Trophoblast cell (in vitro differentiated cells and primary cell): Measurements from ENCODE around the gene ABHD1. TPM values are rescaled to one million over a fixed set of nuclear protein-coding genes. Genes with fewer than 3 reads are reported as not detected.
"Not testable (repeated sequence)": the region's sequence is repeated elsewhere in the genome, so short reads cannot be mapped to it uniquely, and the experiment has no call there.

Experiments
- DNase-seq, 2 donors: peaks; one replicate each; pipeline ENCODE4 v3.0.0-alpha.2; 2016
- H2AFZ ChIP-seq: 2 replicates; pipeline ENCODE4 v1.6.1; 2013; ENCODE audit warnings: low read length, moderate library complexity, mild to moderate bottlenecking; ENCODE audit not compliant: insufficient read depth, poor library complexity
- H2AK5ac ChIP-seq: 2 replicates; pipeline ENCODE4 v1.6.1; 2013; ENCODE audit warnings: mild to moderate bottlenecking, low read length
- H2BK120ac ChIP-seq: 2 replicates; pipeline ENCODE4 v1.6.1; 2013; ENCODE audit warnings: low read length, mild to moderate bottlenecking, moderate library complexity; ENCODE audit not compliant: insufficient read depth, poor library complexity
- H2BK12ac ChIP-seq: 2 replicates; pipeline ENCODE4 v1.6.1; 2013; ENCODE audit warnings: mild to moderate bottlenecking, low read length, moderate library complexity
- H2BK5ac ChIP-seq: 2 replicates; pipeline ENCODE4 v1.6.1; 2013; ENCODE audit warnings: low read length, low read depth, moderate library complexity, mild to moderate bottlenecking; ENCODE audit not compliant: poor library complexity
- H3K14ac ChIP-seq: 2 replicates; pipeline ENCODE4 v1.6.1; 2013; ENCODE audit warnings: mild to moderate bottlenecking, low read length
- H3K18ac ChIP-seq: 2 replicates; pipeline ENCODE4 v1.6.1; 2013; ENCODE audit warnings: mild to moderate bottlenecking, low read length
- H3K23ac ChIP-seq: 2 replicates; pipeline ENCODE4 v1.6.1; 2013; ENCODE audit warnings: low read length
- H3K27ac ChIP-seq: 2 replicates; pipeline ENCODE4 v1.5.1; 2013; ENCODE audit warnings: low read depth, mild to moderate bottlenecking, inconsistent platforms, low read length, moderate library complexity
- H3K27me3 ChIP-seq: 2 replicates; pipeline ENCODE4 v1.6.1; 2013; ENCODE audit warnings: inconsistent platforms, mild to moderate bottlenecking, low read length, moderate library complexity; ENCODE audit not compliant: insufficient read depth
- H3K36me3 ChIP-seq, 2 experiments: 1 replicate in 1 of 2; 2 replicates in 1 of 2; pipeline ENCODE4 v1.6.1; 2013; ENCODE audit warnings: low read length in 2 of 2, mild to moderate bottlenecking in 2 of 2, moderate library complexity in 1 of 2; ENCODE audit not compliant: insufficient read depth in 2 of 2, control insufficient read depth in 1 of 2
- H3K4ac ChIP-seq: 2 replicates; pipeline ENCODE4 v1.6.1; 2013; ENCODE audit warnings: low read depth, mild to moderate bottlenecking, low read length, moderate library complexity
- H3K4me1 ChIP-seq, 2 experiments: 1 replicate in 1 of 2; 2 replicates in 1 of 2; pipeline ENCODE4 v1.6.1; 2013; ENCODE audit warnings: low read length in 2 of 2, mild to moderate bottlenecking in 2 of 2, moderate library complexity in 1 of 2; ENCODE audit not compliant: insufficient read depth in 2 of 2, control insufficient read depth in 1 of 2
- H3K4me2 ChIP-seq: 2 replicates; pipeline ENCODE4 v1.6.1; 2013; ENCODE audit warnings: inconsistent platforms, mild to moderate bottlenecking, low read length, moderate library complexity
- H3K4me3 ChIP-seq: 2 replicates; pipeline ENCODE4 v1.5.1; 2013; ENCODE audit warnings: mild to moderate bottlenecking, low read depth, low read length, inconsistent platforms
- H3K79me1 ChIP-seq: one replicate; pipeline ENCODE4 v1.6.1; 2013; ENCODE audit warnings: low read length
- H3K79me2 ChIP-seq: 2 replicates; pipeline ENCODE4 v1.6.1; 2013; ENCODE audit warnings: low read length, mild to moderate bottlenecking; ENCODE audit not compliant: control insufficient read depth, insufficient read depth, poor library complexity
- H3K9ac ChIP-seq: 2 replicates; pipeline ENCODE4 v1.6.1; 2013; ENCODE audit warnings: mild to moderate bottlenecking, low read length
- H3K9me3 ChIP-seq: 2 replicates; pipeline ENCODE4 v1.6.1; 2013; ENCODE audit warnings: low read depth, mild to moderate bottlenecking, control low read depth, inconsistent platforms, low read length; ENCODE audit not compliant: insufficient read depth
- H4K12ac ChIP-seq: 2 replicates; pipeline ENCODE4 v1.6.1; 2013; ENCODE audit warnings: low read depth, mild to moderate bottlenecking, low read length, moderate library complexity
- H4K8ac ChIP-seq: 2 replicates; pipeline ENCODE4 v1.6.1; 2013; ENCODE audit warnings: low read depth, mild to moderate bottlenecking, low read length, moderate library complexity
- H4K91ac ChIP-seq: one replicate; pipeline ENCODE4 v1.6.1; 2013; ENCODE audit warnings: low read depth, mild to moderate bottlenecking, low read length, moderate library complexity
- WGBS: extraction: QIAGEN DNeasy Blood & Tissue Kit; methylation state at CpG from one replicate; pipeline ENCODE4 v1.1.7; 2013; ENCODE audit warnings: missing lambda C conversion rate; ENCODE audit not compliant: insufficient read length, insufficient coverage; ENCODE audit errors: extremely low coverage; 5-methylcytosine and 5-hydroxymethylcytosine counted together
- polyA plus RNA-seq: library from polyadenylated mRNA; stranded (reverse); fragments of 200-250 nt; gene quantifications from 2 replicates; pipeline ENCODE4 v1.2.3, GENCODE V29; 2013

ABHD1 gene
- polyA plus RNA-seq = 0.01 TPM in 1 of 2 replicates, not detected in the other

- WGBS = no CpG with 5 or more reads among the region's 47 CpGs
- Histone ChIP-seq H3K79me1 (no peaks in the 10 kb centered on the region), H3K4me3 (peak within 1 kb of the TSS; percentile 66), H3K9me3 (peaks cover 6% of the 10 kb centered on the region), H2AFZ (peak within 1 kb of the TSS; percentile 2), H2AK5ac (no peak within 1 kb of the TSS), H3K18ac (no peak within 1 kb of the TSS), H4K91ac (no peak within 1 kb of the TSS), H4K12ac (no peak within 1 kb of the TSS), H2BK12ac (no peak within 1 kb of the TSS), H2BK120ac (no peak within 1 kb of the TSS), H3K23ac (no peak within 1 kb of the TSS), H3K4ac (no peak within 1 kb of the TSS), H3K27ac (no peak within 1 kb of the TSS), H3K4me1 (peaks cover 5 to 12% of the 10 kb centered on the region in 2 experiments), H3K79me2 (no peaks in the 10 kb centered on the region), H3K14ac (no peak within 1 kb of the TSS), H3K4me2 (peak within 1 kb of the TSS; percentile 78), H2BK5ac (no peak within 1 kb of the TSS), H3K9ac (no peak within 1 kb of the TSS), H3K27me3 (peaks cover 37% of the 10 kb centered on the region), H3K36me3 (no peaks in the 10 kb centered on the region), H4K8ac (peak within 1 kb of the TSS; percentile 23)
- DNase-seq = peak; percentile 24 to 48
These were observed at the start of gene ABHD1 for GRCh38 chr2:27123302-27124150. Gene ABHD1, plus strand, starts transcription at chr2:27123815. Its CDS starts 134 bp downstream, at chr2:27123949.

- H3K27ac ChIP-seq = no peak overlapping the region
- H3K4me3 ChIP-seq = no peak overlapping the region
- peaks cover 6 to 14% of the 10 kb centered on the region in 2 experiments for H3K4me1 ChIP-seq
- no peak overlapping the region for H4K8ac ChIP-seq
- no peak for DNase-seq
- H3K79me1 ChIP-seq = peaks cover 19% of the 10 kb centered on the region
- no peaks in the 10 kb centered on the region for H3K9me3 ChIP-seq
- H3K14ac ChIP-seq = no peak overlapping the region
- H2AFZ ChIP-seq = no peak overlapping the region
- H2BK5ac ChIP-seq = no peak overlapping the region
- H3K4ac ChIP-seq = no peak overlapping the region
- H4K91ac ChIP-seq = no peak overlapping the region
- H2BK120ac ChIP-seq = no peak overlapping the region
- H3K18ac ChIP-seq = no peak overlapping the region
- no peak overlapping the region for H3K9ac ChIP-seq
- no peak overlapping the region for H3K4me2 ChIP-seq
- no peak overlapping the region for H4K12ac ChIP-seq
- no peak overlapping the region for H2AK5ac ChIP-seq
- H2BK12ac ChIP-seq = no peak overlapping the region
- peaks cover 19% of the 10 kb centered on the region for H3K79me2 ChIP-seq
- peaks cover 3% of the 10 kb centered on the region in 2 experiments for H3K36me3 ChIP-seq
- no peaks in the 10 kb centered on the region for H3K27me3 ChIP-seq
- H3K23ac ChIP-seq = no peak overlapping the region
- WGBS = no CpG with 5 or more reads among the region's 4 CpGs
These were observed 48.7 kb upstream of the ABHD1 start for GRCh38 chr2:27074738-27075565.

- not testable (repeated sequence) for DNase-seq, H4K91ac ChIP-seq, H2BK5ac ChIP-seq, H3K9me3 ChIP-seq, H3K4me2 ChIP-seq, H4K12ac ChIP-seq, H3K27ac ChIP-seq, H2AK5ac ChIP-seq, H3K4me3 ChIP-seq, H2BK120ac ChIP-seq, H3K14ac ChIP-seq, H3K4ac ChIP-seq, H3K9ac ChIP-seq, H3K27me3 ChIP-seq, H3K18ac ChIP-seq, H2BK12ac ChIP-seq, H3K23ac ChIP-seq, H2AFZ ChIP-seq, H4K8ac ChIP-seq, H3K36me3 ChIP-seq
- WGBS = no CpG with 5 or more reads among the region's 6 CpGs
- Histone ChIP-seq H3K79me1 (peaks cover 19% of the 10 kb centered on the region), H3K4me1 (peaks cover 6 to 10% of the 10 kb centered on the region in 2 experiments), H3K79me2 (peaks cover 15% of the 10 kb centered on the region)
These were observed 48.1 kb upstream of the ABHD1 start for GRCh38 chr2:27075566-27075871.

GRCh38 chr2:27076323-27076722, 47.3 kb upstream of the ABHD1 start:
- H3K23ac ChIP-seq = no peak overlapping the region
- no peak overlapping the region for H3K4me2 ChIP-seq
- H2AK5ac ChIP-seq = no peak overlapping the region
- H3K4me1 ChIP-seq = peaks cover 6 to 11% of the 10 kb centered on the region in 2 experiments
- no peak overlapping the region for H4K8ac ChIP-seq
- WGBS = no CpG with 5 or more reads among the region's 4 CpGs
- no peaks in the 10 kb centered on the region for H3K27me3 ChIP-seq
- H3K27ac ChIP-seq = no peak overlapping the region
- peaks cover 7% of the 10 kb centered on the region for H3K79me2 ChIP-seq
- no peak overlapping the region for H2AFZ ChIP-seq
- no peak overlapping the region for H4K12ac ChIP-seq
- H3K79me1 ChIP-seq = peaks cover 13% of the 10 kb centered on the region
- no peak overlapping the region for H2BK12ac ChIP-seq
- no peak overlapping the region for H3K9ac ChIP-seq
- no peak overlapping the region for H2BK120ac ChIP-seq
- no peaks in the 10 kb centered on the region for H3K9me3 ChIP-seq
- H2BK5ac ChIP-seq = no peak overlapping the region
- no peak for DNase-seq
- H3K4ac ChIP-seq = no peak overlapping the region
- H3K14ac ChIP-seq = no peak overlapping the region
- no peak overlapping the region for H3K18ac ChIP-seq
- H4K91ac ChIP-seq = no peak overlapping the region
- H3K36me3 ChIP-seq = no peaks in the 10 kb centered on the region
- no peak overlapping the region for H3K4me3 ChIP-seq
